Vagina (tissue), 2 donors: ENCODE results near the gene ZER1.

Source experiments
- POLR2A ChIP-seq, 2 donors: fragments of 450-650 bp; IDR thresholded peaks; one replicate each; pipeline ENCODE4 v1.6.1; 2017; ENCODE audit warnings: antibody characterized with exemption in 2 of 2, mild to moderate bottlenecking in 2 of 2, moderate library complexity in 2 of 2
- POLR2AphosphoS5 ChIP-seq, 2 donors: sonication (generic); formaldehyde crosslinking; IDR thresholded peaks; one replicate each; pipeline ENCODE4 v1.9.0; 2017; ENCODE audit warnings: antibody characterized with exemption in 2 of 2, mild to moderate bottlenecking in 2 of 2, low read depth in 1 of 2; ENCODE audit not compliant: insufficient read depth in 1 of 2
- TF ChIP-seq, protein P1 (sequence below), 3 experiments: fragments of 450-650 bp in 2 of 3; fragments of 200-600 bp in 1 of 3; sonication (generic) in 1 of 3; IDR thresholded peaks; one replicate each; pipeline ENCODE4 v1.5.1; 2017 to 2019; ENCODE audit warnings: antibody characterized with exemption in 3 of 3, mild to moderate bottlenecking in 2 of 3, moderate library complexity in 2 of 3

GRCh38 chr9:128800061-128800460 is 28.3 kb upstream of the ZER1 start:
- TF ChIP-seq, protein P1, sequence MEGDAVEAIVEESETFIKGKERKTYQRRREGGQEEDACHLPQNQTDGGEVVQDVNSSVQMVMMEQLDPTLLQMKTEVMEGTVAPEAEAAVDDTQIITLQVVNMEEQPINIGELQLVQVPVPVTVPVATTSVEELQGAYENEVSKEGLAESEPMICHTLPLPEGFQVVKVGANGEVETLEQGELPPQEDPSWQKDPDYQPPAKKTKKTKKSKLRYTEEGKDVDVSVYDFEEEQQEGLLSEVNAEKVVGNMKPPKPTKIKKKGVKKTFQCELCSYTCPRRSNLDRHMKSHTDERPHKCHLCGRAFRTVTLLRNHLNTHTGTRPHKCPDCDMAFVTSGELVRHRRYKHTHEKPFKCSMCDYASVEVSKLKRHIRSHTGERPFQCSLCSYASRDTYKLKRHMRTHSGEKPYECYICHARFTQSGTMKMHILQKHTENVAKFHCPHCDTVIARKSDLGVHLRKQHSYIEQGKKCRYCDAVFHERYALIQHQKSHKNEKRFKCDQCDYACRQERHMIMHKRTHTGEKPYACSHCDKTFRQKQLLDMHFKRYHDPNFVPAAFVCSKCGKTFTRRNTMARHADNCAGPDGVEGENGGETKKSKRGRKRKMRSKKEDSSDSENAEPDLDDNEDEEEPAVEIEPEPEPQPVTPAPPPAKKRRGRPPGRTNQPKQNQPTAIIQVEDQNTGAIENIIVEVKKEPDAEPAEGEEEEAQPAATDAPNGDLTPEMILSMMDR (IDR thresholded peaks at IDR 0.05): no peak
- no peak for TF ChIP-seq POLR2A (IDR thresholded peaks at IDR 0.05)
- TF ChIP-seq POLR2AphosphoS5 (IDR thresholded peaks at IDR 0.05; ENCODE audit: insufficient read depth in 1 of 2, low read depth in 1 of 2): no peak
